ENCODE measurements around the gene NINJ1. TPM values are rescaled to one million over a fixed set of nuclear protein-coding genes. Genes with fewer than 3 reads are reported as not detected.
A peak's percentile ranks its signal among the peaks of the same experiment; 100 is the strongest.

Gene NINJ1
- total RNA-seq, 2 experiments from 2014 or later = 118 to 120 TPM

DNA sequence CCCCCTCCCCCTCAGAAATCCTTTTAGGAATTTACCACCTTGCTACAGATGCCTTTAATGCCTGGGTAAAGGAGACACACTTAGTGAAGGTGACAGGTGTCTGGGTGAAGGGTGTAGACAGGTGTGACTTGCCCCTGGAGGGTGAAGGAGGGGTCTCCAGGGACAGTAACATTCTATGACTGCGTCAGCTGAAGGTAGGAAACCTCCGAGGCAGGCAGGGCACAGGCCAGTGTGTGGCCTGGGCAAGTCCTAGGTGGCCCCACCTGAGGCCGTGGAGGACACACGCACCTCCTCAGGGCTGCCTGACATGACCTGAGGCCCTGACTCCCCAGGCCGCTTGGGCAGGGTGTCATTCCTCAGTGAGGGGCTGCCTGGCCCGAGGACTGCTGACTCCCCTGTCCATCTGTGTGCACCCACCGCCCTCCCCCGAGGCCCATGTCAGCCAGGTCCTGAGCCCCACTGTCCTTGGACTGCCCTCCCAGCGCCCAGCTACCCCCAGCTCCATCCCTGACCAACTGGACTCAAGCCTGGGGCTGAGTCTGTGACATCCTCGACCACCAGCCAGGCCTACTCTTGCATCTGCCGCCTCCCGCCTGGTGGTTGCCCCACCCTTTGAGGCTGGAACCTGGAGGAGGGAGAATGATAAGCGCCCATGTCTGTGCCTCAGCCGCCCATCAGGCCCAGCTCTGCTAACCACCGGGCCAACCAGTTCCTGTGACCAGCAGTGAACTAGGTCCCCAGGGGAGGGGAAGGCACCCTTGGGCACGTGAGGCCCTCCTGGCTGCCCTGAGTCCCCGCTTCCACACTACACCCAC, 19.7 kb downstream of the NINJ1 start:
- H3K27ac Mint-ChIP-seq = no peak overlapping the region
- DNase-seq = peak; percentile 6

DNA sequence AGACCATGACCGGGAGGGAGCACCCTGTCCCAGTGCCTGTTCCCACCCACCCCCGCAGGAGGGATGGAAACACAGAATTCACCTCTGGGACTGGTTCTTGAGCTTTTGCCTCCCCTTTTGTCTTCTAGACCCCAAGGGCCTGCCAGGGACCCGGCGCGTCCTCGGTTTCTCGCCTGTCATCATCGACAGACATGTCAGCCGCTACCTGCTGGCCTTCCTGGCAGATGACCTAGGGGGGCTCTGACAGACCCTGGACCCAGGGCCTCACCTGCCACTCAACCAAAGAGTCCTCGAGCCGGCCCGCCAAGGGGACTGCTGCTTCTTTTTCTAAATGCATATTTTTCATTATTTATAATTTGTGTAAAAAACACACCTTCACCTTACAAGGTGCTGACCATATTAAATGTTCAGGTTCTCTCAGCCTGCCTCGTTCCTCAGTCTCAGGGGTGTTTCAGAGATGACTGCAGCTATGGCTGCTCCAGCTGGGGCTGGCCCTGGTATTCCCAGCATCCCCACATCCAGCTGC, 21.1 kb downstream of the NINJ1 start:
- intact Hi-C loops (cut with micrococcal nuclease) = no loop called here
- DNase-seq = peak; percentile 0
- Mint-ChIP-seq H3K4me1 (ENCODE audit: low read depth) (peaks cover 20% of the 10 kb centered on the region), H3K4me3 (no peak overlapping the region), H3K36me3 (ENCODE audit: low read depth) (peaks cover 14% of the 10 kb centered on the region), H3K9me3 (no peaks in the 10 kb centered on the region), H3K27me3 (no peaks in the 10 kb centered on the region), H3K27ac (no peak overlapping the region)
- ChIA-PET POLR2A (interaction anchor here (1.3 kb wide), 1 partner anchor 21 kb away, joined by 4 read pairs; the partner anchor contains the start of gene NINJ1), CTCF (interaction anchor here (0.8 to 1.2 kb wide), 3 partner anchors 13 to 109 kb away, joined by 3 read pairs; partner anchors contain the start of gene NINJ1)
- no peak for ATAC-seq
- no peak for TF ChIP-seq CTCF (IDR thresholded peaks at IDR 0.05)

More for the DNA sequence above, 19.7 kb downstream of the NINJ1 start:
- peaks cover 8% of the 10 kb centered on the region for H3K4me1 Mint-ChIP-seq (ENCODE audit: low read depth)
- POLR2A ChIA-PET = interaction anchor here (1.2 kb wide), 1 partner anchor 11 kb away, joined by 3 read pairs; no protein-coding TSS in a partner anchor
- H3K36me3 Mint-ChIP-seq (ENCODE audit: low read depth) = peaks cover 9% of the 10 kb centered on the region
- CTCF ChIA-PET = no interaction called here
- no peaks in the 10 kb centered on the region for H3K27me3 Mint-ChIP-seq
- no peaks in the 10 kb centered on the region for H3K9me3 Mint-ChIP-seq
- intact Hi-C loops (cut with micrococcal nuclease) = no loop called here
- no peak overlapping the region for H3K4me3 Mint-ChIP-seq
- no peak for ATAC-seq
- TF ChIP-seq CTCF (IDR thresholded peaks at IDR 0.05) = no peak

- peaks cover 14% of the 10 kb centered on the region for H3K36me3 Mint-ChIP-seq (ENCODE audit: low read depth)
- CTCF ChIA-PET = interaction anchor here (0.8 to 1.2 kb wide), 3 partner anchors 13 to 109 kb away, joined by 3 read pairs; partner anchors contain the start of gene NINJ1
- DNase-seq (peak; percentile 1), ATAC-seq (no peak)
- H3K27me3 Mint-ChIP-seq = no peaks in the 10 kb centered on the region
- H3K27ac Mint-ChIP-seq = no peak overlapping the region
- intact Hi-C loops (cut with micrococcal nuclease) = no loop called here
- H3K4me3 Mint-ChIP-seq = no peak overlapping the region
- no peaks in the 10 kb centered on the region for H3K9me3 Mint-ChIP-seq
- peaks cover 26% of the 10 kb centered on the region for H3K4me1 Mint-ChIP-seq (ENCODE audit: low read depth)
- POLR2A ChIA-PET = interaction anchor here (0.9 to 1.3 kb wide), 2 partner anchors 18 to 22 kb away, joined by 3 to 4 read pairs; partner anchors contain the start of gene NINJ1
- TF ChIP-seq CTCF (IDR thresholded peaks at IDR 0.05) = no peak
Measured at GRCh38 chr9:93112116-93112863, 21.8 kb downstream of the NINJ1 start.

GRCh38 chr9:93111371-93112115, 22.5 kb downstream of the NINJ1 start:
- no peak for TF ChIP-seq CTCF (IDR thresholded peaks at IDR 0.05)
- CTCF ChIA-PET = interaction anchor here (1.0 kb wide), 1 partner anchor 14 kb away, joined by 3 read pairs; no protein-coding TSS in a partner anchor

More at GRCh38 chr9:93111371-93112115, 22.5 kb downstream of the NINJ1 start:
- no peak for DNase-seq
- Mint-ChIP-seq H3K27me3 (no peaks in the 10 kb centered on the region), H3K36me3 (ENCODE audit: low read depth) (peaks cover 14% of the 10 kb centered on the region), H3K4me3 (no peak overlapping the region), H3K4me1 (ENCODE audit: low read depth) (peaks cover 33% of the 10 kb centered on the region), H3K9me3 (no peaks in the 10 kb centered on the region), H3K27ac (peak overlapping the region; percentile 6)
- intact Hi-C loops (cut with micrococcal nuclease) = no loop called here
- POLR2A ChIA-PET = interaction anchor here (0.9 kb wide), 1 partner anchor 17 kb away, joined by 3 read pairs; no protein-coding TSS in a partner anchor
- no peak for ATAC-seq

Data from activated CD8-positive, alpha-beta T cell treated with anti-CD3 and anti-CD28 coated beads for 36 hours (primary cell).